H9 (cell line): Measurements from ENCODE around the gene MYOF. TPM values are rescaled to one million over a fixed set of nuclear protein-coding genes. Genes with fewer than 3 reads are reported as not detected.

ENCODE experiments used
- DNase-seq: peaks from one replicate; pipeline ENCODE4 v3.0.0-alpha.2; 2017
- H2AFZ ChIP-seq: one replicate; pipeline ENCODE4 v1.6.1; 2013; ENCODE audit warnings: mild to moderate bottlenecking, low read length, control low read depth, moderate library complexity
- H2AK5ac ChIP-seq: 2 replicates; pipeline ENCODE4 v1.6.1; 2013; ENCODE audit warnings: low read length, control low read depth, mixed read lengths; ENCODE audit not compliant: insufficient read length
- H2BK120ac ChIP-seq: one replicate; pipeline ENCODE4 v1.6.1; 2013; ENCODE audit warnings: low read depth, mild to moderate bottlenecking, low read length, control low read depth, inconsistent platforms; ENCODE audit not compliant: poor library complexity, severe bottlenecking
- H2BK12ac ChIP-seq: 2 replicates; pipeline ENCODE4 v1.6.1; 2013; ENCODE audit warnings: low read length, control low read depth, mixed read lengths, low read depth; ENCODE audit not compliant: insufficient read length
- H2BK15ac ChIP-seq: 2 replicates; pipeline ENCODE4 v1.6.1; 2013; ENCODE audit warnings: low read depth, low read length, control low read depth
- H2BK20ac ChIP-seq: one replicate; pipeline ENCODE4 v1.6.1; 2013; ENCODE audit warnings: low read depth, mild to moderate bottlenecking, low read length, control low read depth, inconsistent platforms; ENCODE audit not compliant: poor library complexity, severe bottlenecking
- H2BK5ac ChIP-seq: 2 replicates; pipeline ENCODE4 v1.6.1; 2013; ENCODE audit warnings: low read length, control low read depth, mixed read lengths; ENCODE audit not compliant: insufficient read length
- H3K14ac ChIP-seq: 2 replicates; pipeline ENCODE4 v1.6.1; 2013; ENCODE audit warnings: low read length, control low read depth; ENCODE audit not compliant: insufficient read depth
- H3K18ac ChIP-seq: 2 replicates; pipeline ENCODE4 v1.6.1; 2013; ENCODE audit warnings: low read depth, mild to moderate bottlenecking, mixed read lengths, low read length, control low read depth; ENCODE audit not compliant: insufficient read length
- H3K23ac ChIP-seq: 2 replicates; pipeline ENCODE4 v1.6.1; 2013; ENCODE audit warnings: low read length, control low read depth, mixed read lengths, low read depth; ENCODE audit not compliant: insufficient read length
- H3K23me2 ChIP-seq: 2 replicates; pipeline ENCODE4 v1.6.1; 2013; ENCODE audit warnings: low read depth, mild to moderate bottlenecking, mixed read lengths, low read length, control low read depth; ENCODE audit not compliant: insufficient read length, poor library complexity, severe bottlenecking
- H3K27ac ChIP-seq: 2 replicates; pipeline ENCODE4 v1.5.1; 2013; ENCODE audit warnings: low read length, control low read depth, mixed read lengths, low read depth; ENCODE audit not compliant: insufficient read length
- H3K27me3 ChIP-seq: 2 replicates; pipeline ENCODE4 v1.6.1; 2013; ENCODE audit warnings: low read length, control low read depth, inconsistent platforms; ENCODE audit not compliant: insufficient read depth
- H3K4ac ChIP-seq: 2 replicates; pipeline ENCODE4 v1.6.1; 2013; ENCODE audit warnings: low read depth, mild to moderate bottlenecking, control low read depth, inconsistent platforms, low read length, moderate library complexity
- H3K4me1 ChIP-seq: 2 replicates; pipeline ENCODE4 v1.6.1; 2013; ENCODE audit warnings: low read length, control low read depth, inconsistent platforms; ENCODE audit not compliant: insufficient read depth
- H3K4me2 ChIP-seq: 2 replicates; pipeline ENCODE4 v1.6.1; 2013; ENCODE audit warnings: low read length, control low read depth, mixed read lengths; ENCODE audit not compliant: insufficient read length, insufficient read depth
- H3K56ac ChIP-seq: 2 replicates; pipeline ENCODE4 v1.6.1; 2013; ENCODE audit warnings: low read depth, mild to moderate bottlenecking, mixed read lengths, low read length, control low read depth; ENCODE audit not compliant: insufficient read length
- H3K79me1 ChIP-seq: 2 replicates; pipeline ENCODE4 v1.6.1; 2013; ENCODE audit warnings: low read depth, mild to moderate bottlenecking, moderate library complexity, low read length, control low read depth, inconsistent platforms; ENCODE audit not compliant: insufficient read depth, poor library complexity, severe bottlenecking
- H3K79me2 ChIP-seq: 2 replicates; pipeline ENCODE4 v1.6.1; 2013; ENCODE audit warnings: low read length, control low read depth, inconsistent platforms; ENCODE audit not compliant: insufficient read depth
- H3K9ac ChIP-seq: 2 replicates; pipeline ENCODE4 v1.6.1; 2013; ENCODE audit warnings: low read length, control low read depth, mixed read lengths; ENCODE audit not compliant: insufficient read length; ENCODE audit errors: extremely low read depth
- H3K9me3 ChIP-seq: one replicate; pipeline ENCODE4 v1.6.1; 2013; ENCODE audit warnings: low read depth, low read length, inconsistent platforms; ENCODE audit not compliant: control insufficient read depth
- H3T11ph ChIP-seq: one replicate; pipeline ENCODE4 v1.6.1; 2013; ENCODE audit warnings: mild to moderate bottlenecking, low read length, control low read depth, inconsistent platforms
- H4K20me1 ChIP-seq: one replicate; pipeline ENCODE4 v1.6.1; 2013; ENCODE audit not compliant: control insufficient read depth, insufficient read length, insufficient read depth
- H4K5ac ChIP-seq: 2 replicates; pipeline ENCODE4 v1.6.1; 2013; ENCODE audit warnings: low read depth, mild to moderate bottlenecking, mixed read lengths, low read length, control low read depth; ENCODE audit not compliant: insufficient read length
- H4K8ac ChIP-seq: replicated peaks from 2 replicates; pipeline ENCODE4 v1.6.1; 2013; ENCODE audit warnings: low read length, control low read depth, mixed read lengths, low read depth; ENCODE audit not compliant: insufficient read length
- H4K91ac ChIP-seq: 2 replicates; pipeline ENCODE4 v1.6.1; 2013; ENCODE audit warnings: low read depth, mild to moderate bottlenecking, moderate library complexity, mixed read lengths, low read length, control low read depth; ENCODE audit not compliant: insufficient read length
- H3K27ac Mint-ChIP-seq, 3 experiments: 2 replicates in 2 of 3; 3 replicates in 1 of 3; pipeline ENCODE4 v1.8.0; 2020 to 2021; ENCODE audit warnings: mixed read lengths in 3 of 3, mild to moderate bottlenecking in 1 of 3, moderate library complexity in 1 of 3
- H3K27me3 Mint-ChIP-seq: 2 replicates; pipeline ENCODE4 v1.8.0; 2021; ENCODE audit warnings: low read depth, mild to moderate bottlenecking, moderate library complexity, mixed read lengths
- H3K36me3 Mint-ChIP-seq, 3 experiments: 2 replicates in 2 of 3; 3 replicates in 1 of 3; pipeline ENCODE4 v1.8.0; 2020 to 2021; ENCODE audit warnings: low read depth in 3 of 3, mixed read lengths in 3 of 3; ENCODE audit not compliant: insufficient read depth in 1 of 3
- H3K4me1 Mint-ChIP-seq, 2 experiments: 2 replicates each; pipeline ENCODE4 v1.8.0; 2020; ENCODE audit warnings: mixed read lengths in 2 of 2
- H3K4me3 Mint-ChIP-seq, 2 experiments: 2 replicates in 1 of 2; 3 replicates in 1 of 2; pipeline ENCODE4 v1.8.0; 2020 to 2021; ENCODE audit warnings: mild to moderate bottlenecking in 2 of 2, mixed read lengths in 2 of 2, moderate library complexity in 1 of 2
- H3K9me3 Mint-ChIP-seq, 2 experiments: 2 replicates in 1 of 2; 3 replicates in 1 of 2; pipeline ENCODE4 v1.8.0; 2020; ENCODE audit warnings: mild to moderate bottlenecking in 2 of 2, mixed read lengths in 2 of 2, moderate library complexity in 1 of 2
- CTCF ChIP-seq: fragments of 200-600 bp; sonication (generic); conservative IDR thresholded peaks from 3 replicates; pipeline ENCODE4 v1.8.0; 2021; ENCODE audit warnings: antibody characterized with exemption, mild to moderate bottlenecking
- WGBS: extraction: QIAGEN DNeasy Blood & Tissue Kit; methylation state at CpG from one replicate; pipeline ENCODE4 v1.1.7; 2013; ENCODE audit warnings: missing lambda C conversion rate, low lambda C conversion rate, mixed read lengths; ENCODE audit not compliant: insufficient read length; ENCODE audit errors: extremely low coverage; 5-methylcytosine and 5-hydroxymethylcytosine counted together
- total RNA-seq: library from RNA; stranded (reverse); gene quantifications from 2 replicates; pipeline ENCODE4 v1.2.1, GENCODE V29; 2021

MYOF gene
- total RNA-seq, 1 experiment from 2014 or later = 2.8 TPM

GRCh38 chr10:93261961-93262610 lies 220.0 kb downstream of the MYOF start:
- Mint-ChIP-seq H3K27me3 (no peaks in the 10 kb centered on the region; the same call in 1 of the 2 replicates), H3K4me1 (peaks cover 0 to 15% of the 10 kb centered on the region in 2 experiments; a peak in 2 of 4 replicates), H3K36me3 (peaks cover 6 to 15% (median 6%) of the 10 kb centered on the region in 3 experiments; a peak in 6 of 7 replicates), H3K27ac (no peak overlapping the region), H3K9me3 (peaks cover 3 to 21% of the 10 kb centered on the region in 2 experiments; a peak in 4 of 5 replicates), H3K4me3 (no peak overlapping the region)
- Histone ChIP-seq H3K56ac (no peak overlapping the region), H2AK5ac (no peak overlapping the region), H3K23me2 (no peaks in the 10 kb centered on the region), H4K5ac (no peak overlapping the region), H3T11ph (no peak overlapping the region), H2BK5ac (no peak overlapping the region), H2BK120ac (no peak overlapping the region), H3K79me2 (no peaks in the 10 kb centered on the region), H2BK15ac (no peak overlapping the region), H3K79me1 (no peaks in the 10 kb centered on the region), H3K4ac (no peak overlapping the region), H4K20me1 (no peaks in the 10 kb centered on the region), H3K27ac (no peak overlapping the region), H3K4me2 (no peak overlapping the region), H3K4me1 (0 out of 2 replicates have a peak, but pooled peaks cover 2% of the 10 kb centered on the region), H2BK12ac (no peak overlapping the region), H4K91ac (no peak overlapping the region), H3K18ac (no peak overlapping the region), H3K23ac (no peak overlapping the region), H3K14ac (no peak overlapping the region), H3K9me3 (no peaks in the 10 kb centered on the region), H2BK20ac (no peak overlapping the region), H2AFZ (no peak overlapping the region), H4K8ac (no peak overlapping the region), H3K9ac (no peak overlapping the region), H3K27me3 (no peaks in the 10 kb centered on the region)
- WGBS = no CpG with 5 or more reads among the region's 4 CpGs
- TF ChIP-seq CTCF = no peak
- no peak for DNase-seq
